Endodermal cell (in vitro differentiated cells): ENCODE data around the gene CMTM4. TPM values are rescaled to one million over a fixed set of nuclear protein-coding genes. Genes with fewer than 3 reads are reported as not detected.

ENCODE experiments used
- DNase-seq: peaks from one replicate; pipeline ENCODE4 v3.0.0-alpha.2; 2017
- H3K27ac ChIP-seq: 2 replicates; pipeline ENCODE4 v1.5.1; 2013; ENCODE audit warnings: mild to moderate bottlenecking, low read depth, low read length, moderate library complexity
- H3K27me3 ChIP-seq: 2 replicates; pipeline ENCODE4 v1.6.1; 2013; ENCODE audit warnings: mild to moderate bottlenecking, low read length, moderate library complexity; ENCODE audit not compliant: insufficient read depth, control insufficient read depth, poor library complexity, severe bottlenecking
- H3K36me3 ChIP-seq: 2 replicates; pipeline ENCODE4 v1.7.0; 2013; ENCODE audit warnings: mild to moderate bottlenecking, low read length, moderate library complexity; ENCODE audit not compliant: control insufficient read depth, insufficient read depth
- H3K4me1 ChIP-seq: one replicate; pipeline ENCODE4 v1.7.0; 2013; ENCODE audit warnings: low read length; ENCODE audit not compliant: control insufficient read depth, insufficient read depth
- H3K4me3 ChIP-seq: 2 replicates; pipeline ENCODE4 v1.5.1; 2013; ENCODE audit warnings: mild to moderate bottlenecking, low read length, moderate library complexity
- H3K9ac ChIP-seq: 2 replicates; pipeline ENCODE4 v1.6.1; 2013; ENCODE audit warnings: mild to moderate bottlenecking, low read length, moderate library complexity; ENCODE audit not compliant: poor library complexity, severe bottlenecking; ENCODE audit errors: extremely low read depth
- H3K9me3 ChIP-seq: 2 replicates; pipeline ENCODE4 v1.6.1; 2013; ENCODE audit warnings: mild to moderate bottlenecking, low read length, moderate library complexity; ENCODE audit not compliant: control insufficient read depth
- H3K27ac Mint-ChIP-seq: 2 replicates; pipeline ENCODE4 v1.8.0; 2020; ENCODE audit warnings: mixed read lengths
- H3K27me3 Mint-ChIP-seq: 2 replicates; pipeline ENCODE4 v1.8.0; 2021; ENCODE audit warnings: mild to moderate bottlenecking, mixed read lengths; ENCODE audit not compliant: insufficient read depth
- H3K36me3 Mint-ChIP-seq: 2 replicates; pipeline ENCODE4 v1.8.0; 2020; ENCODE audit warnings: low read depth, mixed read lengths
- H3K4me1 Mint-ChIP-seq: 2 replicates; pipeline ENCODE4 v1.8.0; 2020; ENCODE audit warnings: mixed read lengths
- H3K4me3 Mint-ChIP-seq: 2 replicates; pipeline ENCODE4 v1.8.0; 2020; ENCODE audit warnings: mild to moderate bottlenecking, moderate library complexity, mixed read lengths
- H3K9me3 Mint-ChIP-seq: 2 replicates; pipeline ENCODE4 v1.8.0; 2020; ENCODE audit warnings: mild to moderate bottlenecking, mixed read lengths
- WGBS, 2 experiments: methylation state at CpG; one replicate each; pipeline versions ENCODE4 v1.1.5 to v1.1.7; 2013; ENCODE audit warnings: missing lambda C conversion rate in 2 of 2, mixed read lengths in 1 of 2; ENCODE audit not compliant: insufficient coverage in 1 of 2, insufficient read length in 1 of 2; 5-methylcytosine and 5-hydroxymethylcytosine counted together
- total RNA-seq, 2 donors: library from RNA; stranded (reverse); fragmentation: NEBNext Ultra II Directional in 1 of 2; extraction: Animal tissue kit (Norgen Biotek cat#: 25700) in 1 of 2; gene quantifications; 2 replicates in 1 of 2; 3 replicates in 1 of 2; pipeline ENCODE4 v1.2.1, GENCODE V29; 2021
- TF ChIP-seq, protein P1 (sequence below): fragments of 200-600 bp; sonication (generic); conservative IDR thresholded peaks from 2 replicates; pipeline ENCODE4 v1.5.0; 2021; ENCODE audit warnings: antibody characterized with exemption, mild to moderate bottlenecking

Gene CMTM4
- total RNA-seq, 2 donors from 2014 or later, result 68.2 to 76.2 TPM

DNA sequence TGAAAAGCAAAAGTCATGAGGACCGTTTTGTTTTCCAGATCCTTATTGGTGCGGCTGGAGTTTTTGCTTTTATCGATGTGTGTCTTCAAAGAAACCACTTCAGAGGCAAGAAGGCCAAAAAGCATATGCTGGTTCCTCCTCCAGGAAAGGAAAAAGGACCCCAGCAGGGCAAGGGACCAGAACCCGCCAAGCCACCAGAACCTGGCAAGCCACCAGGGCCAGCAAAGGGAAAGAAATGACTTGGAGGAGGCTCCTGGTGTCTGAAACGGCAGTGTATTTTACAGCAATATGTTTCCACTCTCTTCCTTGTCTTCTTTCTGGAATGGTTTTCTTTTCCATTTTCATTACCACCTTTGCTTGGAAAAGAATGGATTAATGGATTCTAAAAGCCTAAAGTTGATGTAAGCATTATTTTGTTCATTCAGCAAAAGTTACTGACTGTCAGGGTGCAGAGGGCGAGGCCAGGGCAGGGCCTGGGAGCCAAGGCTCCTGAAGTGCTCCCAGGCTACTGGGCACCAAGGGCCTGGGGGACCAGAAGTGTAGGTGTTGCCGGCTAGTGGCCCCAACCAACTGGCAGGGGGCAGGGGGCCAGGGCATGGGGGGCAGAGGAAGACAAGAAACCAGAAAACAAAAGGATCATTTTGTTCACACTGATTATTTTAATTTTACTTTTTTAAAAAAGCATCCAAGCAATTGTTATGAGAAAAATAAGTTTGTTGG lies 108.5 kb downstream of the CMTM4 start:
- TF ChIP-seq, protein P1, sequence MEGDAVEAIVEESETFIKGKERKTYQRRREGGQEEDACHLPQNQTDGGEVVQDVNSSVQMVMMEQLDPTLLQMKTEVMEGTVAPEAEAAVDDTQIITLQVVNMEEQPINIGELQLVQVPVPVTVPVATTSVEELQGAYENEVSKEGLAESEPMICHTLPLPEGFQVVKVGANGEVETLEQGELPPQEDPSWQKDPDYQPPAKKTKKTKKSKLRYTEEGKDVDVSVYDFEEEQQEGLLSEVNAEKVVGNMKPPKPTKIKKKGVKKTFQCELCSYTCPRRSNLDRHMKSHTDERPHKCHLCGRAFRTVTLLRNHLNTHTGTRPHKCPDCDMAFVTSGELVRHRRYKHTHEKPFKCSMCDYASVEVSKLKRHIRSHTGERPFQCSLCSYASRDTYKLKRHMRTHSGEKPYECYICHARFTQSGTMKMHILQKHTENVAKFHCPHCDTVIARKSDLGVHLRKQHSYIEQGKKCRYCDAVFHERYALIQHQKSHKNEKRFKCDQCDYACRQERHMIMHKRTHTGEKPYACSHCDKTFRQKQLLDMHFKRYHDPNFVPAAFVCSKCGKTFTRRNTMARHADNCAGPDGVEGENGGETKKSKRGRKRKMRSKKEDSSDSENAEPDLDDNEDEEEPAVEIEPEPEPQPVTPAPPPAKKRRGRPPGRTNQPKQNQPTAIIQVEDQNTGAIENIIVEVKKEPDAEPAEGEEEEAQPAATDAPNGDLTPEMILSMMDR, result no peak
- H3K9ac ChIP-seq, result no peak overlapping the region
- 86 to 88% methylated on average over 5 to 7 of the region's 7 CpGs for WGBS, 2 experiments
- no peaks in the 10 kb centered on the region for H3K27me3 ChIP-seq
- no peak overlapping the region for H3K4me3 ChIP-seq
- no peaks in the 10 kb centered on the region for H3K9me3 Mint-ChIP-seq
- no peaks in the 10 kb centered on the region for H3K4me1 Mint-ChIP-seq
- H3K27ac ChIP-seq, result no peak overlapping the region
- H3K27me3 Mint-ChIP-seq, result no peaks in the 10 kb centered on the region
- H3K4me1 ChIP-seq, result no peaks in the 10 kb centered on the region
- no peaks in the 10 kb centered on the region for H3K9me3 ChIP-seq
- DNase-seq, result peak; percentile 32
- H3K27ac Mint-ChIP-seq, result no peak overlapping the region
- no peaks in the 10 kb centered on the region for H3K36me3 Mint-ChIP-seq
- H3K4me3 Mint-ChIP-seq, result no peak overlapping the region
- no peaks in the 10 kb centered on the region for H3K36me3 ChIP-seq

DNA sequence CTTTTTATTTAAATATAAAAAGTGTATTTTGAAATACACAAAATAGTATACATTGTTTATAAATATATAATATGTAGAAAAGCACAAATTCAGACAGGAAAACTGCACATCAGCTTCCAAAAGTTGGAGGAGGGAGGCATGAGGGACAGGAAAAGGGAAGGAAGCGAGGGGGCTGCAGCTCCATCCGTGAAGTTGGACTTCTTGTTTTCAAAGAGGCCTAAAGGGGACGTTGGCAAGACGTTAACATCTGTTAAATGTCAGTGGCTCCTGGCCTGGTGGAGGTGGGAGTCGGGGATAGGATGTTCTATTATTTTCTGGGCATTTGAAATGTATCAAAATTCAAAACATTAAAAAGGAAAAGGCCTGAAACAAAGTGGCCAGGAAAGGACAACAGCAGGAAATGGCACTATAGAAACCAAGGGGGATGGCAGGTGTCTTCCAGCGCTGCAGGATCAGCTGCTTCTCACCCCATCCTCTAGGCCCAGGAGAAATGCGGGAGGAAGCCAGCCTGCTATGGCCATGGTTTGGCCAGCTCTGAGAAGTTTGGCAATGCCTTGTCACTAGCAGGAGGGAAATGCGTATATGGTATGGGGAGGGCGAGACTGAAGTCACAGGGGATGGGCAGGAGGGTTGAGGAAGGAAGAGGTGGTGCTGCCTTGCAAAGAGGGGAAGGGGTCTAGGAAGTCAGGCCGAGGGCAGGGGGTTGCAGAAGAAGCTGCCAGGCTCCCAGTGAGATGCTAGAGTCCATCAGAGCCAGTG lies 110.9 kb downstream of the CMTM4 start:
- no peak overlapping the region for H3K9ac ChIP-seq
- H3K4me3 ChIP-seq, result no peak overlapping the region
- H3K27ac Mint-ChIP-seq, result no peak overlapping the region
- H3K27ac ChIP-seq, result no peak overlapping the region
- H3K27me3 Mint-ChIP-seq, result peaks cover 8% of the 10 kb centered on the region
- no peaks in the 10 kb centered on the region for H3K9me3 ChIP-seq
- TF ChIP-seq, protein P1, result no peak
- H3K4me1 ChIP-seq, result peaks cover 1% of the 10 kb centered on the region
- H3K27me3 ChIP-seq, result no peaks in the 10 kb centered on the region
- H3K36me3 Mint-ChIP-seq, result no peaks in the 10 kb centered on the region
- H3K36me3 ChIP-seq, result no peaks in the 10 kb centered on the region
- peaks cover 4% of the 10 kb centered on the region for H3K4me1 Mint-ChIP-seq
- no peak overlapping the region for H3K4me3 Mint-ChIP-seq
- H3K9me3 Mint-ChIP-seq, result no peaks in the 10 kb centered on the region
- peak; percentile 22 for DNase-seq
- whole genome bisulfite sequencing, 2 experiments, result 84 to 86% methylated on average over 7 to 10 of the region's 10 CpGs

DNA sequence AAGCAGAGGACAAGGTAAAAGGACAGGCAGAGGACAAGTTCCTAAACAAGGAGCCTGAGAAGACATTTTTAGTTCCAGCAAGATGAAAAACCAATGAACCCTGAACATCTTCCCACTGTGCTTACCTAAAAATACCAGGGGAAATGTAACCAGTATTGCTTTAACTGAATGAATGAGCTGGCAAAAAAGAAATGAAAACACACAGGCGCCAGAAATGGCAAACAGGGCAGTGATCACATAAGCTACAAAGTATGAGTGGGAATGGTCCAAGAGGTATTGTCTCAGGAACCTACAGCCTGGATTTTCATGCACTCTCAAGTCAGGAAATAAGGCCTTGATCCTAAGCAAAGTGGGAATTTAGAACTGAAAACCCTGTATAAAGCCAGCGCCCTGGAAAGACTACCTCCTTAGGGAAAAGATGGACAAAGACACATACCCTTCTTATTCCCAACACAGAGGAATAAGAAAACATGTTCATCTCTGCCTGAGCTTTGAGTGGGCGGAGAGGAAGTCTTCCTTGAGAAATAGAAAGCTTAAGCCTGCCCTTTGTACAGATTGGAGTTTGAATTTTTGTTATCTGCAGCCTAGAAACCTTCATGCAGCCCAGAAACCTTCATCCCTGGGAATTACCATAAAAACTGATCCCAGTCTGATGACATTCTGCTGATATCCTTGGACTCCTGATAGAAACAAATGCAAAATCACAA lies 115.1 kb downstream of the CMTM4 start:
- H3K9me3 Mint-ChIP-seq, result no peaks in the 10 kb centered on the region
- Histone ChIP-seq H3K4me3 (no peak overlapping the region), H3K9me3 (no peaks in the 10 kb centered on the region), H3K27me3 (peaks cover 37% of the 10 kb centered on the region), H3K27ac (no peak overlapping the region), H3K36me3 (no peaks in the 10 kb centered on the region), H3K4me1 (peaks cover 2% of the 10 kb centered on the region), H3K9ac (no peak overlapping the region)
- H3K4me3 Mint-ChIP-seq, result no peak overlapping the region
- no peaks in the 10 kb centered on the region for H3K36me3 Mint-ChIP-seq
- TF ChIP-seq, protein P1, result no peak
- 82 to 95% methylated on average over 2 to 3 of the region's 3 CpGs for WGBS, 2 experiments
- H3K27me3 Mint-ChIP-seq, result peaks cover 49% of the 10 kb centered on the region
- H3K4me1 Mint-ChIP-seq, result peaks cover 9% of the 10 kb centered on the region
- no peak for DNase-seq
- no peak overlapping the region for H3K27ac Mint-ChIP-seq
